Psoas muscle (tissue), 8 donors: ENCODE data around the gene ELOVL6. TPM values are rescaled to one million over a fixed set of nuclear protein-coding genes. Genes with fewer than 3 reads are reported as not detected.
"Not testable (repeated sequence)": the region's sequence is repeated elsewhere in the genome, so short reads cannot be mapped to it uniquely, and the experiment has no call there.

Source experiments
- ATAC-seq, 4 donors: fragments of 200-7000 bp; cut with Tn5 transposase; one replicate each; pipeline ENCODE4 v1.9.1; 2020; ENCODE audit warnings: moderate library complexity in 3 of 4, mild to moderate bottlenecking in 2 of 4
- DNase-seq, 2 donors: peaks; one replicate each; pipeline ENCODE4 v3.0.0-alpha.2; 2020
- H3K27ac ChIP-seq: fragments of 200-600 bp; one replicate; pipeline ENCODE4 v1.8.0; 2022
- H3K27me3 ChIP-seq, 3 donors: fragments of 200-600 bp in 1 of 3; one replicate each; pipeline versions ENCODE4 v1.6.1 to v1.8.0; 2013 to 2022; ENCODE audit warnings: low read length in 2 of 3, mild to moderate bottlenecking in 2 of 3, moderate library complexity in 1 of 3; ENCODE audit not compliant: insufficient read depth in 3 of 3
- H3K36me3 ChIP-seq, 2 donors: fragments of 200-600 bp in 1 of 2; one replicate each; pipeline versions ENCODE4 v1.6.1 to v1.8.0; 2013 to 2022; ENCODE audit warnings: low read depth in 1 of 2, mild to moderate bottlenecking in 1 of 2, moderate library complexity in 1 of 2; ENCODE audit not compliant: insufficient read depth in 1 of 2
- H3K4me1 ChIP-seq: fragments of 200-600 bp; one replicate; pipeline ENCODE4 v1.8.0; 2022
- H3K4me3 ChIP-seq: fragments of 200-600 bp; one replicate; pipeline ENCODE4 v1.8.0; 2022; ENCODE audit warnings: mild to moderate bottlenecking
- H3K9me3 ChIP-seq: fragments of 200-600 bp; one replicate; pipeline ENCODE4 v1.8.0; 2022
- WGBS, 3 donors: extraction: QIAGEN DNeasy Blood & Tissue Kit; methylation state at CpG; one replicate each; pipeline versions ENCODE4 v1.1.6 to v1.1.7; 2013; 5-methylcytosine and 5-hydroxymethylcytosine counted together
- intact Hi-C, 2 donors: fragments of 100-400 bp; cut with DNase I; formaldehyde crosslinking; loops; one replicate each; pipeline versions ENCODE4 v1.11.0 to v1.14.2; 2022
- polyA plus RNA-seq, 3 donors: library from polyadenylated mRNA; stranded (reverse); fragments of 200-250 nt; gene quantifications; one replicate each; pipeline ENCODE4 v1.2.3, GENCODE V29; 2013
- total RNA-seq, 4 donors: library from RNA; stranded (reverse); fragmentation: NEBNext Ultra II Directional in 2 of 4; extraction: Animal tissue kit (Norgen Biotek cat#: 25700) in 2 of 4; gene quantifications; one replicate each; pipeline versions ENCODE4 v1.2.1 to v1.2.4, GENCODE V29; 2021 to 2023
- TF ChIP-seq, protein P1 (sequence below): fragments of 200-600 bp; IDR thresholded peaks from one replicate; pipeline ENCODE4 v1.8.0; 2022; ENCODE audit warnings: antibody characterized with exemption
- donor health status: healthy with polysubstance abuse.
- donor health status: DM: no; HTN: no; CAD: no; lungs with moderate emphysema.
- donor health status: Bipolar disorder and iron deficiency.
- donor health status: healthy.
- donor health status: DM: yes; HTN: yes; CAD: no.
- donor health status: DM: no; HTN: no; CAD: no.
- donor health status: DM: no; HTN: no; CAD: no.
- donor health status: DM: yes; HTN: yes; CAD: no.

The ELOVL6 gene
- total and polyA plus RNA-seq, 7 donors = 0.35 to 4.5 (median 0.99) TPM

DNA sequence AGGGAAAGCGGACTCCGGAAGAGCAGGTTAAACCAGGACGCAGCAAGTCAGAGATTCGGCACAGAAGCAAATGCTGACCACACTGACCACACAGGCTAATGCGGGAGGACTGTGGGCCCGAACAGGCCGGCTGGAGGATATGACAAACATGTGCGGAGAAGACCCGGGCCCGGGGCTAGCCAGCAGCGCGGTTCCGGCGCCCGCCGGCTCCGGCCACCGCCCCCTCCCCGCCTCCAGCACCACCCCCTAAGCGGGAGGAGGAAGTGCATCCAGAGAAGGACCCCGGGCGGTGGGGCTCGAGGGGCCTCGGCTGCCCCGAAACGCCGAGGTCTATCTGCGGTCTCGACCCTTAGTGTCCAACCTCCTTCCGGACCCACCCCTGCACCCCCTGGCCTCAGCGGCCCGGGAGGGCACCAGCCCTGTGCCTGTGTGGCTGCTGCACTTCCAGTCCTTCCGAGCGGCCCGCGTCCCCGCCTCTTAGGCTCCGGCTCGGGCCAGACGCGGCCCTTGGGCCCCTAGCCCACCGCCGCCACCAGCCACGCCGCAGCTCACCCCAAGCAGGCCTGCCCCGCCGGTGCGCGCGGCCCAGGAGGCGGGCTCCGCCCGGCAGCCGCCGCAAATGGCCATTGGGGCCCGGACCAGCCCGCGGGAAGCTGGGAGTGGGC is 2.1 kb downstream of the ELOVL6 start:
- no peaks in the 10 kb centered on the region for H3K27me3 ChIP-seq
- TF ChIP-seq, protein P1, sequence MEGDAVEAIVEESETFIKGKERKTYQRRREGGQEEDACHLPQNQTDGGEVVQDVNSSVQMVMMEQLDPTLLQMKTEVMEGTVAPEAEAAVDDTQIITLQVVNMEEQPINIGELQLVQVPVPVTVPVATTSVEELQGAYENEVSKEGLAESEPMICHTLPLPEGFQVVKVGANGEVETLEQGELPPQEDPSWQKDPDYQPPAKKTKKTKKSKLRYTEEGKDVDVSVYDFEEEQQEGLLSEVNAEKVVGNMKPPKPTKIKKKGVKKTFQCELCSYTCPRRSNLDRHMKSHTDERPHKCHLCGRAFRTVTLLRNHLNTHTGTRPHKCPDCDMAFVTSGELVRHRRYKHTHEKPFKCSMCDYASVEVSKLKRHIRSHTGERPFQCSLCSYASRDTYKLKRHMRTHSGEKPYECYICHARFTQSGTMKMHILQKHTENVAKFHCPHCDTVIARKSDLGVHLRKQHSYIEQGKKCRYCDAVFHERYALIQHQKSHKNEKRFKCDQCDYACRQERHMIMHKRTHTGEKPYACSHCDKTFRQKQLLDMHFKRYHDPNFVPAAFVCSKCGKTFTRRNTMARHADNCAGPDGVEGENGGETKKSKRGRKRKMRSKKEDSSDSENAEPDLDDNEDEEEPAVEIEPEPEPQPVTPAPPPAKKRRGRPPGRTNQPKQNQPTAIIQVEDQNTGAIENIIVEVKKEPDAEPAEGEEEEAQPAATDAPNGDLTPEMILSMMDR = no peak
- H3K4me1 ChIP-seq = no peaks in the 10 kb centered on the region
- intact Hi-C loops = no loop called here
- peak overlapping the region; percentile 95 for H3K4me3 ChIP-seq
- peak overlapping the region; percentile 74 for H3K27ac ChIP-seq
- WGBS, 3 donors = 0 to 1% (median 0%) methylated on average over 43 to 58 of the region's 58 CpGs
- no peaks in the 10 kb centered on the region for H3K9me3 ChIP-seq
- DNase-seq (peak; percentile 35 to 58), ATAC-seq (peak; percentile 68 to 79 (median 74))
- H3K36me3 ChIP-seq = no peaks in the 10 kb centered on the region

DNA sequence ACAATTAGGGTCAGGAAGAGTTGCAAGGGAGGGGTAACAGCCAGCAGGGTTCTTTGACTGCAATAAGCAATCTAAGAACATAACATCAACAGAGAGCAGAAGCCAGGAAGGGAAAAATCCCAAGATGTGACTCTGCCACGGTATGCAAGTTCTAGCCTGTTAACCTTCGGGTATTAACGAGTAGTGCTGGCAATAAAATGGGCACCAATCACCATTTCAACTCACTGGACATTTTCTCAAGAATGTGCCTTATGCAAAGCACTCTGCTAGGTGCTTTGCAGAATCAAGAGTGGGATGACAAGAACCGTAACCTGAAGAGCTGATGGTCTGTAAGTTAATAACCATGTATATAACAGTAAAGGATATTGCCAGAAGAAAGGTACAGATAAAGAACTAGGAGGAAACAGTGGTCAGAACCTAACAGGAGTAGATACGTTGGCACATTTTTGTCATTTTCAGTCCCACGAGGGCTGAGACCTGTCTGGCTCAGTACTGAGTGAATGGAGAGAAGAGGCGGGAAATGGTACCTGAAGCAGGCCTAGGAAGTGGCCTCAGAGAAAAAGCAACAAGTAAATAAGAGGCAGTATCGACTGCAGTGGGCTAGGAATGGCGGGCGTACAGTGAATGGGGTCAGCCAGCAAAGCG is 2.7 kb downstream of the ELOVL6 start:
- ATAC-seq (no peak), DNase-seq (no peak)
- 23 to 30% (median 26%) methylated on average over 11 of the region's 11 CpGs for WGBS, 3 donors
- no peaks in the 10 kb centered on the region for H3K4me1 ChIP-seq
- H3K27me3 ChIP-seq = no peaks in the 10 kb centered on the region
- peak overlapping the region; percentile 74 for H3K27ac ChIP-seq
- TF ChIP-seq, protein P1 = no peak
- peak overlapping the region; percentile 95 for H3K4me3 ChIP-seq
- no peaks in the 10 kb centered on the region for H3K36me3 ChIP-seq
- intact Hi-C loops = no loop called here
- no peaks in the 10 kb centered on the region for H3K9me3 ChIP-seq

DNA sequence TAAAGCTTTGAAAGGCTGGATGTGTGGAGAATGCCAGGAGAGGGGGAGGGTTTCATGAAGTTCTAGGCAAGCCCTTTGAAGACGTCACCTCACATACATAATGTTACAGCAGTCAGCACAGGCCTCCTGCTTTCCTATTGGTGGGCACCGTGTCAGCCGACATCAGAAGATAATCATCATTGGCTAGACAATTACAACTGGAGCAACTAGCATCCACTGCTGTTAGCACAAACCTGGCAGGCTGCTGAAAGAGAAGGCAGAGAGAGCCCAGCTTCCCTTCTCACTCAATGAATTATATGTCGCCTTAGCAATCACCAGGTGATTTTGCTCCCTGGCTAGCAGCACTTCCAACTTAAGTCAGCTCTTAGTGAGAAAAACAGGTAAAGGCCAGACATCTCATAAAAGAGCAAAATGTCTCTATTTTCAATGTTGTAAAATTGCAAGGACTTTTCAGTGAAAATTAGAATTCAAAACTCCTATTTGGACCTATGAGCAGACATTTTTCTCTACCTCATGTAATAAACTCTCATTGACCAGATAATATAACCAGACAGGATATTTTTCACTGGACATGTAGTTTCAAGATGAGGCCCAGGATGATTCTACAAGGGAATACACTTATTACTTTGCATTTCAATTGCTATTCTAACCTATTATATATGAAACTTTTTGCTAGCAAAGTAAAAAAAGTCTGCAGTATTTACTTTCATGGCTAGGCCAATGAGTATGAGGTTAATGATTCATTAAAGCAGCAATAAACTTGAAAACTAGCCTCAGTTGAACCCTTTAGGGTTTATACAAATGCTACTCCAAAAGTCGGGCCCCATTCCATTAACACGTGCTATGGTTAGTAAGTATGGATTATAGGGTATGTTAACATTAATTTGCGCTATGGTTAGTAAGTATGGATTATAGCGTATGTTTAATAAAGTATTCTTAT is 4.3 kb downstream of the ELOVL6 start:
- intact Hi-C loops = no loop called here

DNA sequence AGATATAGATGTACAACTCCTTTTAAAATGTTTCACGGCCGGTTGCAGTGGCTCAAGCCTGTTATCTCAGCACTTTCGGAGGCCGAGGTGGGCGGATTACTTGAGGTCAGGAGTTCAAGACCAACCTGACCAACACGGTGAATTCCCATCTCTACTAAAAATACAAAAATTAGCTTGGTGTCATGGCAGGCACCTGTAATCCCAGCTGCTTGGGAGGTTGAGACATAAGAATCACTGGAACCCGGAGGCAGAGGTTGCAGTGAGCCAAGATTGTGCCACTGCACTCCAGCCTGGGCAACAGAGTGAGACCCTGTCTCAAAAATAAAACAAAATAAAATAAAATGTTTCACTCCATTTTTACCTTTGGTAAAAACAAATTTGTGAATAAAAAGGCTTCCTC is 5.1 kb downstream of the ELOVL6 start:
- DNase-seq, H3K36me3 ChIP-seq, ATAC-seq, H3K4me1 ChIP-seq, H3K9me3 ChIP-seq, H3K27ac ChIP-seq, H3K4me3 ChIP-seq, intact Hi-C loops, H3K27me3 ChIP-seq: not testable (repeated sequence)
- WGBS, 3 donors = 73 to 75% (median 74%) methylated on average over 7 of the region's 7 CpGs

More for the DNA sequence above, 4.3 kb downstream of the ELOVL6 start:
- H3K36me3 ChIP-seq = no peaks in the 10 kb centered on the region
- no peaks in the 10 kb centered on the region for H3K9me3 ChIP-seq
- ATAC-seq (peak in 1 of 4 donors; percentile 26), DNase-seq (peak in 1 of 2 donors; percentile 50)
- TF ChIP-seq, protein P1 = no peak
- no peak overlapping the region for H3K27ac ChIP-seq
- H3K4me1 ChIP-seq = no peaks in the 10 kb centered on the region
- WGBS, 3 donors = 65 to 74% (median 68%) methylated on average over 8 of the region's 8 CpGs
- H3K4me3 ChIP-seq = no peak overlapping the region
- H3K27me3 ChIP-seq = no peaks in the 10 kb centered on the region

DNA sequence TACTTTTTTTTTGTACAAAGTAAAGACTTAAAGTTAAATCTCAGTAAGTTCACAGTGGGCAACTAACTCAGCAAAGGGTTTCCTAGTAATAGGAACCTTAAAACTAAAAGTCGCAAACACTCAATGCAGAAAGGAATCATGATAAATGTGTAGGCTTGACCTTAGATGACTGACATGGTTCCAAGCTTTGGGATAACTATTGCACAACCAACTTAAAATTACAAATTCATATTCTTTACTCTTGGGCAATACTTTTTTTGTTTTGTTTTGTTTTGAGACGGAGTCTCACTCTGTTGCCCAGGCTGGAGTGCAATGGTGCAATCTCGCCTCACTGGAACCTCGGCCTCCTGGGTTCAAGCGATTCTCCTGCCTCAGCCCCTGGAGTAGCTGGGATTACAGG is 8.2 kb downstream of the ELOVL6 start:
- intact Hi-C loops = no loop called here
- DNase-seq (no peak), ATAC-seq (no peak)
- H3K4me1 ChIP-seq = no peaks in the 10 kb centered on the region
- no peaks in the 10 kb centered on the region for H3K36me3 ChIP-seq
- no peak overlapping the region for H3K27ac ChIP-seq
- TF ChIP-seq, protein P1 = no peak
- WGBS, 3 donors = 90 to 96% (median 93%) methylated on average over 5 of the region's 5 CpGs
- H3K4me3 ChIP-seq = no peak overlapping the region
- H3K27me3 ChIP-seq = no peaks in the 10 kb centered on the region
- no peaks in the 10 kb centered on the region for H3K9me3 ChIP-seq
